Measurements from ENCODE around the gene SLC38A4. TPM values are rescaled to one million over a fixed set of nuclear protein-coding genes. Genes with fewer than 3 reads are reported as not detected.
"Not testable (repeated sequence)": the region's sequence is repeated elsewhere in the genome, so short reads cannot be mapped to it uniquely, and the experiment has no call there.

The SLC38A4 gene, protein sequence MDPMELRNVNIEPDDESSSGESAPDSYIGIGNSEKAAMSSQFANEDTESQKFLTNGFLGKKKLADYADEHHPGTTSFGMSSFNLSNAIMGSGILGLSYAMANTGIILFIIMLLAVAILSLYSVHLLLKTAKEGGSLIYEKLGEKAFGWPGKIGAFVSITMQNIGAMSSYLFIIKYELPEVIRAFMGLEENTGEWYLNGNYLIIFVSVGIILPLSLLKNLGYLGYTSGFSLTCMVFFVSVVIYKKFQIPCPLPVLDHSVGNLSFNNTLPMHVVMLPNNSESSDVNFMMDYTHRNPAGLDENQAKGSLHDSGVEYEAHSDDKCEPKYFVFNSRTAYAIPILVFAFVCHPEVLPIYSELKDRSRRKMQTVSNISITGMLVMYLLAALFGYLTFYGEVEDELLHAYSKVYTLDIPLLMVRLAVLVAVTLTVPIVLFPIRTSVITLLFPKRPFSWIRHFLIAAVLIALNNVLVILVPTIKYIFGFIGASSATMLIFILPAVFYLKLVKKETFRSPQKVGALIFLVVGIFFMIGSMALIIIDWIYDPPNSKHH
- not detected in 2 replicates for total RNA-seq (2014; rRNA removed; shearing (Covaris generic))
- polyA plus RNA-seq (2015; cell fraction: cytosol; rRNA removed): not detected in 2 replicates
- not detected in 2 replicates for polyA plus RNA-seq (2015; cell fraction: nucleus; rRNA removed)

DNA sequence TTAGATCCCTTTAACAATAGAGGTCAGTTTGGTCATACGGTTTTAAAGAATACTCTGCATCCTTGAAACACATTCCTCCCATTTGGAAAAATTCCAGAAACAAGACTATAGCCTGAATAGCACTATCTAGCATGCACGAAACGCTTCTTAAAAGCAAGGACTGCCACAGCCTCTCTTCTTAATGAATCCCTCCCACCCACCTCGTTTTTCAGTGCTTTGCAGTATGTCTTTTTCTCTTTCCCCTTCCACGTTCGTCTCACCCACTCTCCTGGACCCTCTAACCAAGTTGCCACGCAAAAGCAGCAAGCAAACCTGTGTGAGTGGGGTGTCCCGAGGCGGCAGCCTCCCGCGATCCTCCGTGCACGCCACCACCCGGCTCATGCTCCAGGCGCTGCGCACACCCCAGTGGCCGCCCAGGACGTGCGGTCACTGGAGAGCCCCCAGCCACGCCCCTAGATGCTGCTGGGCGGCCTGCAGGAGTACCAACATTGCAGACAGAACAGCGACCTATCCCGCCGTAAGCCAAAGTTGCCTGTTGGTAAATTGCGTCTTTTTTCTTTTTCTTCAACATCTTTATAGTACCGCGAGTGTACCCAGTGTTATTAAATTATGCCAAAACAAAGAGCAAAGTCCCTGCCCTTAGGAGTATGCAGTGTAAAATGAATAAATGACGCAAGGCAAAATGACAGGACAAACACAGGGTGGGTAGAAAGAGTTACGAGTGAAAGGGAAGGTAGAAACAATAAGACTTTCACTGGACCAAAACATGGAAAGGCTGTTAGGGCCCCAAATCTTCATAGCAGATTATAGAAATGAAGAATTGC lies at the start of gene SLC38A4:
Gene SLC38A4, minus strand, starts transcription at position 407 of the 824 bp plus-strand sequence. CDS start 32,926 bp downstream, outside the sequence.
- no peak for DNase-seq (ENCODE audit: low read depth, low spot score)
- in situ Hi-C loops (cut with HindIII; ENCODE audit: low pct_unique_long_range_greater_than_20kb, low sequenced_read_pairs): no loop called here

DNA sequence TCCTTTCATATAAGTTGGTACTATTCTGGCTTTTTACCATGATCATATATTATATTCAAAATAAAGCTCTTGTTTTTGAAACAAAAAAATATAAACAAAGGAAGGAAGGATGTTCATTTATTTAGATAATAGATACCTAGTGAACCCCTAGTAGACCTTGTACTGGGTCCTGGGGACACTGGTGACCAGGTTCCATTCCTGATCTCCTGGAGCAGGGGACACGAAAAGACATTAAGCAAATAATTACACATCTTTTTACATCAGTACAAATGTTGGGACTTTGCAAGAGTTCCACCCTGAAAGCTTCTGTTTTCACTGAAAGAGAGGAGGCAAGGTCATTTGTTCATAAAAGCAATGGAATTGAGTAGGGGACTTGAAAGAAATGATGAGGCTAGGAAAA lies 49.3 kb upstream of the SLC38A4 start:
- in situ Hi-C loops (cut with HindIII; ENCODE audit: low pct_unique_long_range_greater_than_20kb, low sequenced_read_pairs): no loop called here
- no peak for DNase-seq (ENCODE audit: low read depth, low spot score)

DNA sequence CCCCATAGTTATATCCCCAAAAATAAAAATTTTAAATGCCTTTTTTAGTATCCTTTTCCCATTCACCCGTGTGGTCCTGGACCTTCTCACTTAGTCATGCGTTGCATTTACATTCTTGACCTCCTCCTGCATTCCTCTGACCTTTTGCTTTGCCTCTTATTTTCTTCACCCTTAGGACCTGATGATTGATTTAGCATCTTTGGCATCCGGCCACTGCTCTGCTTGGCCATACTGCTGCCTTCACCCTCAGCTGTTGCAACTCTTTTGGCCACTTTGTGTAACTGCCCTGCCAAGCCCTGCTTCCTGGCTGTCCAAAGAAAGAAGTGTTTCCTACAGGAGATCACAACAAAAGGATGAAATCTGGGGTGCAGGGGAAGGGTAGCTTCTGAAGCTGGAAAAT lies 48.8 kb upstream of the SLC38A4 start:
- no peak for DNase-seq (ENCODE audit: low read depth, low spot score)
- in situ Hi-C loops (cut with HindIII; ENCODE audit: low pct_unique_long_range_greater_than_20kb, low sequenced_read_pairs): no loop called here

DNA sequence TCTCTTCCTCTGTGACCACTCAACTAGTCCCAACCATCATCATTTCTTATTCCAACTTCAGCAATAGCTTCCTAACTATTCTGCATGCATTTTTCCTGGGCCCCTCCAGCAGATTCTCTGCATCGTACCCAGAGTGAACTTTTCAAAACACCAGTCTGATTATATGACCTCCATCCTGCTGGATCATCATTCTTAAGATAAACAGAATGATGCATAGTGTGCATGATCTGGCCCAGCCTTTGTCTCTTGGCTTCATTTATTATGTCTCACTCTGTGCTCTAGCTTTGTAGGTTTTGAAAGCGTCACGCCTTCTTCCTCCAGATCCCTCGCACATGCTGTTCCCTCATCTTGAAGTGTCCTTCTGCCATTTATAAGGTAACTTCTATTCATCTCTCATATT lies 46.3 kb upstream of the SLC38A4 start:
- in situ Hi-C loops (cut with HindIII; ENCODE audit: low pct_unique_long_range_greater_than_20kb, low sequenced_read_pairs): no loop called here
- DNase-seq (ENCODE audit: low read depth, low spot score): no peak

DNA sequence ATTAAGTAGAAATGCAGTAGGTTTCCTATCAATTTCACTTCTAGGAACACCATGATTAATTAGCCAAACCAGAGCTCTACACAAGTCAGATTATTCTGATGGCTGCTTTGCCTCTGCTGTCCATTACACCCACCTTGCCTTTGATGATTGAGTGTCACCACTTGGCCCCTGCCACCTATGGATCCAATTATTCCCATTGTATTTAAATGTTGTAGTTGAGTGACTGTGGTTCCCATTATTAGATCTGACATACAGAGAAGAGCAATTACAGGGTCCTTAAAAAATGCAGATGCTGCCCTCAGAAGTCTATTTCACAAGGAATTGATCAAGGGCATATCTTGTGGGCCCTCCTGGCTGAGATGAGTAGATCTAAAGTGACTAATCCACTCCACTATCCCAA lies 39.5 kb upstream of the SLC38A4 start:
- in situ Hi-C loops (cut with HindIII; ENCODE audit: low pct_unique_long_range_greater_than_20kb, low sequenced_read_pairs): no loop called here
- DNase-seq (ENCODE audit: low read depth, low spot score): no peak

DNA sequence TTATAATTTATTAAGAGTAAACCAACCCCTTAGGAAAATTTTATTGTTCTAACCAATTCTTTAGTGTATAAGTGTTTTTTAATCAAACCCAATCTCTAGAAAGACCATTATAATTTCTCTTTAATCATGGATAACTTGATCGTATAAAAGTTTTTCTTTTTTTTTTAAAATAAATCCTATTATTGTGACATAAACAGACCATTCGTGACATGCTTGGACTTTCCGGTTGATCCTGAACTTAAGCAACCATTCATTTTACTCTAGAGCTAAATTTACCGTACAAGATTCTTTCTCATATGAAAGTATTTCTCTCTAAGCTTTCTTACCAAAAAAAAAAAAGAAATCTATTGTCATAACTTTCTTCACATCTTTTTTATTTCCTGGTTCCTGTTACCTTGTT lies 32.6 kb upstream of the SLC38A4 start:
- no peak for DNase-seq (ENCODE audit: low read depth, low spot score)
- in situ Hi-C loops (cut with HindIII; ENCODE audit: low pct_unique_long_range_greater_than_20kb, low sequenced_read_pairs): no loop called here

DNA sequence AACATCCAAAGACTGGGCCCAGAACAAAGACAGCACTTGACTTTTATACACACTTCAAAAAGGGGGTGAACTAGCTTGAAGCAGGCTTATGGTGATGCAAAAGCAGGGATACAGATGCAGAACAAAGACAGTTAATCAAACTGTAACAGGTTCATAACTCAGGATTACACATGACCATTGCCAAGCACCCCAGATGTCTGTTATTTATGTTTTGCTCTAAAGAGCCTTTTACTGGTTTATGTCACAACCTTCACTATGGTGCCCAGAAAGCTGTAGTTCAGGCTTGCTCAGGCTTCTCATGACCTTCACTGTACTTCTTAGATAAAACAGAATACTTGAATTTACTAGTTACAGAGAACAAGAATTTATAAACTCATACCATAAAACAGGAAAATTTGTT lies 31.7 kb upstream of the SLC38A4 start:
- DNase-seq (ENCODE audit: low read depth, low spot score): no peak
- in situ Hi-C loops (cut with HindIII; ENCODE audit: low pct_unique_long_range_greater_than_20kb, low sequenced_read_pairs): no loop called here

DNA sequence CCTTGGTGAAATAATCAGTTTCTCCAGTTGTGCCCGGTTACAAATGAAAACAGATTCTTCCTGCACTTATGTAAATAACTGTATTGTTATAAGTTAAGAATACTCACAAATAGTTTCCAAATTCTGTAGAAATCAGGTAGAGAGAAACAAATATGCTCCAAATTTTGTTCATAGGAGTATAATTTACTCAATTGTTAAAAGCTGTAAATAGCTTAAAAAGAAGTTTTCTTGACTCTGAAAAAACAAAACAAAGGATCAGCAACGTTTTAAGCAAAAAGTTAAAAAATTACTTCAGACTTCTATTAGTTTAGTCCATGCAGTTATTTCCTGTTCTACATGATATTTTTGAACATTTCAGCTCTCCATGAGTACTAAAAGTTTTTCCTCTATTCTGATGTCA lies 30.0 kb upstream of the SLC38A4 start:
- DNase-seq (ENCODE audit: low read depth, low spot score): no peak
- in situ Hi-C loops (cut with HindIII; ENCODE audit: low pct_unique_long_range_greater_than_20kb, low sequenced_read_pairs): no loop called here

DNA sequence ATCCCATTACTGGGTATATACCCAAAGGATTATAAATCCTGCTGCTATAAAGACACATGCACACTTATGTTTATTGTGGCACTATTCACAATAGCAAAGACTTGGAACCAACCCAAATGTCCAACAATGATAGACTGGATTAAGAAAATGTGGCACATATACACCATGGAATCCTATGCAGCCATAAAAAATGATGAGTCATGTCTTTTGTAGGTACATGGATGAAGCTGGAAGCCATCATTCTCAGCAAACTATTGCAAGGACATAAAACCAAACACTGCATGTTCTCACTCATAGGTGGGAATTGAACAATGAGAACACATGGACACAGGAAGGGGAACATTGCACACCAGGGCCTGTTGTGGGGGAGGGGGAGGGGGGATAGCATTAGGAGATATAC lies 28.4 kb upstream of the SLC38A4 start:
- in situ Hi-C loops (cut with HindIII; ENCODE audit: low pct_unique_long_range_greater_than_20kb, low sequenced_read_pairs); DNase-seq (ENCODE audit: low read depth, low spot score): not testable (repeated sequence)

DNA sequence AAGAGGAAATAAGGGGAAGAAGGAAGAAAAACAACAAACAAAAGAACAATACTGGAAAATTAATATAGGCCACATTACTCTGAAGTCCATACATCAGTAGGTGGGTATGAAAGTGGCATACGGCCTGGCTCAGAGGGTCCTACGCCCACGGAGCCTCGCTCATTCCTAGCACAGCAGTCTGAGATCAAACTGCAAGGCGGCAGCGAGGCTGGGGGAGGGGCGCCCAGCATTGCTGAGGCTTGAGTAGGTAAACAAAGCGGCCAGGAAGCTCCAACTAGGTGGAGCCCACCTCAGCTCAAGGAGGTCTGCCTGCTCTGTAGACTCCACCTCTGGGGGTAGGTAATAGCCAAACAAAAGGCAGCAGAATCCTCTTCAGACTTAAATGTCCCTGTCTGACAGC lies 23.0 kb upstream of the SLC38A4 start:
- DNase-seq (ENCODE audit: low read depth, low spot score); in situ Hi-C loops (cut with HindIII; ENCODE audit: low pct_unique_long_range_greater_than_20kb, low sequenced_read_pairs): not testable (repeated sequence)

DNA sequence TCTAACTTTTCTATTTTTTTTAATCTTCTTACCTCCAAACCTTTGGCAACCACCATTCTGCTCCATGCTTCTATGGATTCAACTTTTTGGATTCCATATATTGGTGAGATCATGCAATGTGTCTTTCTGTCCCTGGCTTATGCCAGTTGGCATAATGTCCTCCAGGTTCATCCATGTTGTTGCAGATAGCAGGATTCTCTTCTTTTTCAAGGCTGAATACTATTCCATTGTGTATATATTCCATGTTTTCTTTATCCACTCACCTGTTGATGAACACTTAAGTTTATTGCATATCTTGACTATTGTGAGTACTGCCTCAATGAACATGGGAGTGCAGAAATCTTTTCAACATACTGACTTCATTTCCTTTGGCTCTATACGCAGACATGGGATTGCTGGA lies 21.2 kb upstream of the SLC38A4 start:
- in situ Hi-C loops (cut with HindIII; ENCODE audit: low pct_unique_long_range_greater_than_20kb, low sequenced_read_pairs): no loop called here
- DNase-seq (ENCODE audit: low read depth, low spot score): no peak

DNA sequence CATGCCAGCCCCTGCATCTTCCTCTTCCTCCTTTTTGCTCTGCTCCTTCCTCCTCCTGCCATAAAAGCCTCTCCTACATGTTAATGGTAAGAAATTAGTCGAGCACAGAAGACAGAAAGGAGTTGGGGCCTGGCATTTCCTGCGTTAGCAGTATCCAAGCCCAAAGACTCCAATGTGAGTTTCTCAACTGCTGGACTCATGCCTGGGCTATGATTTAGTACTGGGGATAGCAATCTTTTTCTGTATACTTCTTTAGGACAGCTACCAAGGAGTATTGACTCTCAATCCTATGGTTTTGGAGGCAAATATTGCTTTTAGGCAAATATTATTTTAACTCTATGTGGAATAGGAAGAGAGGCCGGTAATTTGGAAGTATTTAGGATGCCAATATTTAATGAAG lies 18.0 kb upstream of the SLC38A4 start:
- DNase-seq (ENCODE audit: low read depth, low spot score): no peak
- in situ Hi-C loops (cut with HindIII; ENCODE audit: low pct_unique_long_range_greater_than_20kb, low sequenced_read_pairs): no loop called here

DNA sequence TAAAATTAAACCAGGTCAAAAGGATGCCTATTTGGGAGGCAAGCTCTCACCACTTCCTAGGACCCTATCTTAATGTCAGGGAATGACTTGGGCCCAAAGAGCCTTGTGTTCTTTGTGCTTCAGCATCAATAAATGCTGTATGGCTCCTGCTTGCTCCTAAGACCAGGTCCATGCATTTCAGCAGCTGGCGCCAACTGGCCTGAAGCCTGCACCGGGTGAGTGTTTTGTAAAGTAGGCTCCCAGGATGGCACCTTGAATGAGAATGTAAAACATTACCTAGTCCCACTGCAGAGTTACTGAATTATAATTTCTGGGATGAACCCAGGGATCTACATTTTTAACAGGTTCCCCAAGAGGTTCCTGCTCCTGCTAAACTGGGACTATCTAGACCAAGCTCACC lies 16.1 kb upstream of the SLC38A4 start:
- in situ Hi-C loops (cut with HindIII; ENCODE audit: low pct_unique_long_range_greater_than_20kb, low sequenced_read_pairs): no loop called here
- DNase-seq (ENCODE audit: low read depth, low spot score): no peak

DNA sequence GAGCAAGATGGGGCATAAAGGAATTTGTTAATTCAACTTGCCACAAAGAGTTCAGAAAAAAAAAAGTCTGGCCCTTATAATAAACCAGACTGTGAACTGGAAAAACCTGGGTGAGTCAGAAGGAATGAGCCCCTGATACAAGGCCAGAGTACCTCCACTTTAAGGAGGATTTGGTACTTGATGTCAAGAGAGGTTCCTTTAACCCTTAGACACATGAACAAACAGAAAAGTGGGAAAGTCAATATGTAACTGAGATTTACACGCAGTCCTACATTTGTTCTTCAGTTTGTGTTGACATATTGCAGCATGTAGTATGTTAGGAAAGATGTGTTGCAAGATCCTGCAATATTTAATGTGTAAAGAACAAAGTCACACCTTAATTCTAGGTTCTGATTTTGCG lies 14.2 kb upstream of the SLC38A4 start:
- in situ Hi-C loops (cut with HindIII; ENCODE audit: low pct_unique_long_range_greater_than_20kb, low sequenced_read_pairs): no loop called here
- no peak for DNase-seq (ENCODE audit: low read depth, low spot score)

DNA sequence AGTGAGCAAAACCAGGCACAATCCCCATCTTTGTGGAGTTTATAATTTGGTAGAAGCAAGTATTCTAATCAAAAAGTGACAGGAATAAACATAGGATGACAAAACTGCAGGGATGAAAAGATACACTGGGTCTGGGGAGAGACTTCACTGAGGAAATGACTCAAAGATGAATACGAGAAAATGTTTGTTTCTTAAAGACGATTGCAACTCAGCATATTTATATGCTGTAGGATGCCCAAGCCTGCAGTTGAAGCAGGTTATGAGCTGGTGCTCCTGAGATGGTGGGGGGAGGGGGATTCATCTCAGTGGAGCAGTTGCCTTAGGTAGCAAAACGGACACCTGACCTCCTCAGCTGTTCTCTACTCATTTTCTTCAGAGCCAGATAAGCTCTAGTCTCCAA lies 13.4 kb upstream of the SLC38A4 start:
- DNase-seq (ENCODE audit: low read depth, low spot score): no peak
- in situ Hi-C loops (cut with HindIII; ENCODE audit: low pct_unique_long_range_greater_than_20kb, low sequenced_read_pairs): no loop called here

DNA sequence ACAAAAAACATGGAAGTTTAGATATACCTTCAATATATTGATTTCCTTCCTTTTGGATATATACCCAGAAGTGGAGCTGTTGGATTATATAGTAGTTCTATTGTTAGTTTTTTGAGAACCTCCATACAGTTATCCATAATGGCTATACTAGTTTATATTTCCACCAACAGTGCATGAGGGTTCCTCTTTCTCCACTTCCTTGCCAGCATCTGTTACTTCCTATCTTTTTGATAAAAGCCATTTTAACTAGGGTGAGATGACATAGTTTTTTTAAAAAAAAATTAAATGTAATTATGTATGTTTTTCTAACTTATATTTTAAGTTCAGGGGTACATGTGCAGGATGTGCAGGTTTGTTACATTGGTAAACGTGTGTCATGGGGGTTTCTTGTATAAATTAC lies 10.0 kb upstream of the SLC38A4 start:
- in situ Hi-C loops (cut with HindIII; ENCODE audit: low pct_unique_long_range_greater_than_20kb, low sequenced_read_pairs): no loop called here
- DNase-seq (ENCODE audit: low read depth, low spot score): no peak

DNA sequence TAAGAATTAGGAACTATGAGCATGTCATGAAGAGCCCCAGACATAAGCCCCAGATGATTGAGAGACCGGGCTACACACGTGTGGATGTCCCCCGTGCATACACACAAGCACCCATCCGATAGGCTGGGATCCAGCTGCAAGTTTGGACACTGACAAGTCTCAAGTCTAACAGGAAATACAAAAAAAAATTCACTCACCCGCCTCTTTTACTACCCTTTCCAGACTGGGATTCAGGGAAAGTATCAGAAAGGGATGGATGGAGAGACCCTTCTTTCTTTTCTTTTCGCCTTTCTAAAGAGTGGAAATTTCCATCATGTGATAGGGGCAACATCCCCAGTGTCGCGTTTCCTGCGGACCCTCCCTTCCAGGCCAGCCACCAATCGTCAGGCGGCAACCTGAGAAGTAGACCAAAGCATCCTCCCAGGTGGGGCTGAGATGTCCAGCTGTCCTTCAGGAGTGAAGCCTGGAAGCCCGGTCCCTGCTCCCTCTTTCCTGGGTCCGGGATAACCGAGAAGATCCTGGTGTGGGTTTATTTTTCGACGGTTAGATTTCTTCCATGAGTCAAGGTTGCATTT lies 6.4 kb upstream of the SLC38A4 start:
- DNase-seq (ENCODE audit: low read depth, low spot score): no peak
- in situ Hi-C loops (cut with HindIII; ENCODE audit: low pct_unique_long_range_greater_than_20kb, low sequenced_read_pairs): no loop called here

Data from SK-MEL-5 (cell line).